CMK (cell line): ENCODE measurements around the gene C9orf72.

Source experiments
- DNase-seq: peaks from one replicate; pipeline ENCODE4 v3.0.0-alpha.2; 2010; ENCODE audit warnings: low read depth

The C9orf72 gene

GRCh38 chr9:27573634-27574590 is 631 bp upstream of the C9orf72 start:
- DNase-seq: peak; percentile 94

GRCh38 chr9:27572566-27572917 is 739 bp downstream of the C9orf72 start:
- no peak for DNase-seq

GRCh38 chr9:27572061-27572460 is 1.2 kb downstream of the C9orf72 start:
- DNase-seq: no peak

GRCh38 chr9:27571011-27571410 is 2.3 kb downstream of the C9orf72 start:
- no peak for DNase-seq

GRCh38 chr9:27569406-27569805 is 3.9 kb downstream of the C9orf72 start:
- no peak for DNase-seq

- no peak for DNase-seq
Observed at GRCh38 chr9:27566118-27566517, 7.2 kb downstream of the C9orf72 start.

GRCh38 chr9:27565696-27566095 is 7.6 kb downstream of the C9orf72 start:
- no peak for DNase-seq

- no peak for DNase-seq
Observed at GRCh38 chr9:27564670-27565069, 8.6 kb downstream of the C9orf72 start.

GRCh38 chr9:27563738-27564430 is 9.4 kb downstream of the C9orf72 start:
- no peak for DNase-seq

- DNase-seq: no peak
Observed at GRCh38 chr9:27561685-27562084, 11.6 kb downstream of the C9orf72 start.

- DNase-seq: no peak
Observed at GRCh38 chr9:27560457-27560856, 12.8 kb downstream of the C9orf72 start.

GRCh38 chr9:27558307-27558706 is 15.0 kb downstream of the C9orf72 start:
- DNase-seq: no peak

GRCh38 chr9:27556470-27556869 is 16.8 kb downstream of the C9orf72 start:
- no peak for DNase-seq

- no peak for DNase-seq
Observed at GRCh38 chr9:27554712-27555111, 18.6 kb downstream of the C9orf72 start.

- DNase-seq: no peak
Observed at GRCh38 chr9:27549196-27549755, 24.0 kb downstream of the C9orf72 start.

GRCh38 chr9:27548055-27548741 is 25.1 kb downstream of the C9orf72 start:
- no peak for DNase-seq

GRCh38 chr9:27545471-27545870 is 27.8 kb downstream of the C9orf72 start:
- DNase-seq: no peak

- no peak for DNase-seq
Observed at GRCh38 chr9:27542508-27542907, 30.8 kb downstream of the C9orf72 start.

- no peak for DNase-seq
Observed at GRCh38 chr9:27541740-27542139, 31.5 kb downstream of the C9orf72 start.

- DNase-seq: no peak
Observed at GRCh38 chr9:27540502-27540901, 32.8 kb downstream of the C9orf72 start.

GRCh38 chr9:27539479-27540441 is 33.5 kb downstream of the C9orf72 start:
- DNase-seq: no peak
